Memory B cell (primary cell): ENCODE measurements around the gene OSBPL10.

ENCODE experiments used
- ATAC-seq: fragments of 150-1000 bp; cut with Tn5 transposase; 2 replicates; pipeline ENCODE4 v1.10.0; 2021; ENCODE audit warnings: low read depth, mild to moderate bottlenecking, moderate library complexity
- DNase-seq, 2 donors: peaks; one replicate each; pipeline ENCODE4 v3.0.0; 2022; ENCODE audit warnings: low spot score in 2 of 2
- H3K27ac Mint-ChIP-seq: one replicate; pipeline ENCODE4 v1.8.0; 2022; ENCODE audit warnings: mild to moderate bottlenecking, moderate library complexity, mixed read lengths
- H3K27me3 Mint-ChIP-seq: one replicate; pipeline ENCODE4 v1.8.0; 2022; ENCODE audit warnings: mixed read lengths
- H3K36me3 Mint-ChIP-seq: one replicate; pipeline ENCODE4 v1.8.0; 2022; ENCODE audit warnings: mild to moderate bottlenecking, mixed read lengths
- H3K4me1 Mint-ChIP-seq: one replicate; pipeline ENCODE4 v1.8.0; 2022; ENCODE audit warnings: mixed read lengths
- H3K4me3 Mint-ChIP-seq: one replicate; pipeline ENCODE4 v1.8.0; 2022; ENCODE audit warnings: mild to moderate bottlenecking, moderate library complexity, mixed read lengths
- H3K9me3 Mint-ChIP-seq: one replicate; pipeline ENCODE4 v1.8.0; 2022; ENCODE audit warnings: mixed read lengths

The OSBPL10 gene

GRCh38 chr3:31652296-31652695 is 328.8 kb downstream of the OSBPL10 start:
- DNase-seq = no peak
- ATAC-seq = no peak

DNA sequence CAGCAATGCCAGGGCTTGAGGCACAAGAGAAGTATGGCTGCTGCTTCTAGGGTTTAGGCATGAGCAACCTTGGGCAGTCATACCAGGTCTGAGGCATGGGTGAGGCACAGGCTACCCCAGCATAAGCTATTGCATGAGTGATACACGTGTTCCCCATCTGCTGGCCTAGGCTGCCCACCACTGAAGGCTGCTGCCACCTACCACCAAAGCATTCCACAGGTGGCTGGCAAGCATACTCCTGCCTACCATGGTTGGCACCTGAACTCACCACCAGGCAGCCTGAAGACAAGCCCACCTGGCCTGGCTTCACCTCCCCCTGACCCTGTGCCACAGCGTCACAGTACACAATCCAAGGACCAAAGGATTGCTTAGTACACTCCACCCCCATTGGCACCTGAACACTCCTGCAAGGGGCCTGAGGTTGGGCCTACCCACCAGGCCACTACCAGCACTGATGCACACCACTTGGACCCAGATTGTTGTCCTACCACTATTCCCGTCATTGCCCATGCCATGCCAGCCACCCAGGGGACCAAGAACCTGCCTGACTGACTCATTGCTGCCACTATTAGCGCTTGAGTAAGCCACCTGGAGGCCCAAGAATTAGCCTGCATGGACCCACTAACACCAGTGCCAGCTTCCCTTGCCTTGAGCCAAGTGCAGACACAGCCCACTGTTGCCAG is 332.6 kb downstream of the OSBPL10 start:
- H3K27ac Mint-ChIP-seq = peak overlapping the region; percentile 17
- H3K9me3 Mint-ChIP-seq = peaks cover 32% of the 10 kb centered on the region
- ATAC-seq (no peak), DNase-seq (no peak)
- H3K4me1 Mint-ChIP-seq = peaks cover 2% of the 10 kb centered on the region
- H3K4me3 Mint-ChIP-seq = no peak overlapping the region
- H3K36me3 Mint-ChIP-seq = peaks cover 60% of the 10 kb centered on the region
- H3K27me3 Mint-ChIP-seq = no peaks in the 10 kb centered on the region

More at GRCh38 chr3:31652296-31652695, 328.8 kb downstream of the OSBPL10 start:
- peak overlapping the region; percentile 31 for H3K27ac Mint-ChIP-seq
- H3K9me3 Mint-ChIP-seq = peaks cover 44% of the 10 kb centered on the region
- no peak overlapping the region for H3K4me3 Mint-ChIP-seq
- H3K36me3 Mint-ChIP-seq = peaks cover 86% of the 10 kb centered on the region
- peaks cover 2% of the 10 kb centered on the region for H3K4me1 Mint-ChIP-seq
- H3K27me3 Mint-ChIP-seq = no peaks in the 10 kb centered on the region

DNA sequence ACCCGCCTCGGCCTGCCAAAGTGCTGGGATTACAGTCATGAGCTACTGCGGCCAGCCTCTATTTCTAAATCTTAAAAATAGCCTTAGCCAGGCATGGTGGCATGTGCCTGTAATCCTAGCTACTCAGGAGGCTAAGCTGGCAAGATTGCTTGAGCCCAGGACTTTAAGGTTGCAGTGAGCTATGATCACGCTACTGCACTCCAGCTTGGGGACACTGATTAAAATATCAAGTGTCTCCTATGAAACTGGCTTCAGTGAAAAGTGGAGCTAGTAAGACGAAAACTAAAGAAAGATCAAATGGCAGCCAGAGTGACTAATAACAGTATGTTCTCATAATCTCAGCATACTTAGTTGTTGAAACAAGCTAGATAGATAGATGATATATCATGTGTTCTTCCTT is 335.8 kb downstream of the OSBPL10 start:
- Mint-ChIP-seq H3K36me3 (peaks cover 32% of the 10 kb centered on the region), H3K27me3 (no peaks in the 10 kb centered on the region), H3K27ac (peak overlapping the region; percentile 23), H3K4me3 (no peak overlapping the region), H3K9me3 (peaks cover 13% of the 10 kb centered on the region), H3K4me1 (peaks cover 2% of the 10 kb centered on the region)
- DNase-seq (no peak), ATAC-seq (no peak)

- Mint-ChIP-seq H3K36me3 (no peaks in the 10 kb centered on the region), H3K27ac (peak overlapping the region; percentile 14), H3K27me3 (no peaks in the 10 kb centered on the region), H3K4me3 (no peak overlapping the region), H3K9me3 (no peaks in the 10 kb centered on the region), H3K4me1 (peaks cover 2% of the 10 kb centered on the region)
- ATAC-seq (no peak), DNase-seq (no peak)
These were observed 341.2 kb downstream of the OSBPL10 start for GRCh38 chr3:31639828-31640227.

DNA sequence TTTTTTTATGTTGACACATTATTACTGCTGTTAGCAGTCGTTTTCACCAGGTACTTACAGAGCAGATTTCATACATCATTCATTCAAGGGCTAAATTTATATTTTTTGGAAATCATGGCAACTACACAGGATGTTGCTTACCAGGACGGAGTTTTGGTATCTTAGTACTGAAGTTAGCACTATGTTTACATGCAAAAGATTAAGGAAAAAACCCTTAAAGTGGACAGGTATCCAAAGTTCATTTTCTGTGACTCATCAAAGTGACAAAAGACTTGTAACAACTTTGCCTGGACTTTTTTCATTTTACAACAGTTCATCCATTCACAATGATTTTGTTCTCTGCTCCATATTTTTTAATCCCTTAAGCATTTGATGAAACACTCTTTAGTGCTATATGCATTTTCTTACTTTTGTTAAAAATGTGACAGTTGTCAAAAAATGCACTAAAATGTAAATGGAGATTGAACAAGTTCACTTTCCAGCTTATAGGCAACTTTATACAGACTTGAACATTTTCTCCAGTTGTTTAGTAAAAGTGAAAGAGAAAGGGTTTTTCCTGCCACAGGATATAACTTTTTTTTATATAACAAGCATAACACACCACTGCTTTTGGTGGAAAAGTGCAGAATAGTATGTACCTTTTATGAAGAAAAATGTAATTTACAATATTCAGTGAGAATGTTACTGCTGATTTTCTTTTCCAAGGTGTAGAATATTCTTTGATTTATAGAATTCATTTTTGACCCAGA is 344.2 kb downstream of the OSBPL10 start:
- Mint-ChIP-seq H3K27me3 (no peaks in the 10 kb centered on the region), H3K4me1 (peaks cover 2% of the 10 kb centered on the region), H3K4me3 (no peak overlapping the region), H3K9me3 (no peaks in the 10 kb centered on the region), H3K36me3 (peaks cover 9% of the 10 kb centered on the region), H3K27ac (peak overlapping the region; percentile 45)
- ATAC-seq (peak; percentile 34), DNase-seq (no peak)

DNA sequence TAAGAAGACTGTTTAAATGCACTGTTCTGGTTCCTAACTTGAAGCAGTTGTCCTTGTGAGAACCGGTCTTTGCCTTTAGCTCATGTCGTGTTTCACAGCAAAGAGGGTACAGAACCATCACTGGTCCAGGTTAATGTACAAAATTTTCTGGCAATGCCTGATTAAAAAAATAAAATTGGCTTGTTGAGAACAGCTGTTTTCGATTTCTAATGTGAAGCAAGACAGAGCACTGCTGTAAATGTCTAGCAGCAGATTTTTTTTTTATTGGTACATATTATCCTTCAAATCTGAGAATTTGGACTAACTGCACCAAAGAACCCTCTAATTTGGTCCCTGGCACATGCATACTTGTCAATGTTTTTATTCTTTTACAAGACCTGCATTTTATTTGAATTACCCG is 345.0 kb downstream of the OSBPL10 start:
- Mint-ChIP-seq H3K36me3 (peaks cover 9% of the 10 kb centered on the region), H3K27ac (peak overlapping the region; percentile 68), H3K4me1 (peaks cover 2% of the 10 kb centered on the region), H3K9me3 (no peaks in the 10 kb centered on the region), H3K4me3 (no peak overlapping the region), H3K27me3 (no peaks in the 10 kb centered on the region)
- ATAC-seq = no peak
- no peak for DNase-seq

DNA sequence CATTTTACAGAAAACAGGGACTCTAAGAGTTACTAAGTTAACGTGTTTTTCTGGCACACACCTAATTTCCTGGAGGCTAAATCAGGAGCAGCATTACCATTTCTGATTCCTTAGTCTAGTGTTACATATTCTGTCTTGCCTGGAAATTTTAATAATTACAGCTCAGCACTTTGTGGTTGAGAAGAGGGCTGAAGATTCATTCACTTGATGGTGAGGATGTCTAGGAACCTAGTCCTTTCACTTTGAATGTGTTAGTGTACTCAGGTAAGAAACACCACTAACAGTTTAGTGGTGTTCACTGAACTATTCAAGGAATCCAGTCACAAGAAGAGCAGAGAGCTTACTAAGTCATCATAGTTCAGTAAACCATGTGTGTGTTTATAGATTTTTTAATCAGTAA is 345.5 kb downstream of the OSBPL10 start:
- H3K36me3 Mint-ChIP-seq = peaks cover 13% of the 10 kb centered on the region
- no peak overlapping the region for H3K4me3 Mint-ChIP-seq
- H3K9me3 Mint-ChIP-seq = no peaks in the 10 kb centered on the region
- DNase-seq = no peak
- no peaks in the 10 kb centered on the region for H3K27me3 Mint-ChIP-seq
- no peak for ATAC-seq
- H3K27ac Mint-ChIP-seq = peak overlapping the region; percentile 68
- H3K4me1 Mint-ChIP-seq = peaks cover 2% of the 10 kb centered on the region

DNA sequence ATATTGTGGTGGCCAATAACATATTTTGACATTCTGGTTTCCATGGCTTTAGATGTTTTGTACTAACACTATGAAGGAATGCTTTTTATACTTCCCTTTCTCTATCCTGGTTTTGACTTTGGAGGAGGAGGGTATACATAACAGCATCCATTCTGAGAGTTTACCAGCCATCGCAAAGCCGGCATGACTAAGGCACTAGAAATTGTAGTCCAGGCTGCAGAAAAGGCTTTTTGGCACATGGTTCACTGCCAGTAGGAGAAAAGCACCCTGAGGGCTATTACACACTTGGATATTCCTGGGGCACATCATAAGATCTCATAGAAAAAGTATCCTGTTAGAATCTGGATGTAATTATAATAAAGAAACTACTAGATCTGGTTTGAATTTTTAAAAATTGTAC is 346.6 kb downstream of the OSBPL10 start:
- DNase-seq (no peak), ATAC-seq (no peak)
- Mint-ChIP-seq H3K27ac (no peak overlapping the region), H3K36me3 (peaks cover 17% of the 10 kb centered on the region), H3K9me3 (no peaks in the 10 kb centered on the region), H3K4me3 (no peak overlapping the region), H3K27me3 (no peaks in the 10 kb centered on the region), H3K4me1 (peaks cover 2% of the 10 kb centered on the region)

DNA sequence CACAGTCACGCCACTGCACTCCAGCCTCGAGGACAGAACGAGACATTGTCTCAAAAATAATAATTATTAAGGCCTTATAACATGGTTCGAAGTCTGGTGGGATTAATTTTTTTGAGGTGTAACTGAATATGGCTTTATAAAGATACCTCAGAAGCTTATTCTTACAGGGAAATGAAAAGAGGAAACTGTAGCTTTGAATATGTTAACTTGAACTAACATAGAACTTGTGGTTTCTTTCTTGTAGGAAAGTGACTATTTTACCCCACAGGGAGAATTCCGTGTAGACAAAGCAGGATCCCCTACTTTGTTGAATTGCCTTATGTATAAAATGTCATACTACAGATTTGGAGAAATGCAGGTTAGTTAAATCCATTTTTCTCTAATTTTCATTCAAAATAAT is 352.0 kb downstream of the OSBPL10 start:
- DNase-seq = no peak
- Mint-ChIP-seq H3K27ac (peak overlapping the region; percentile 50), H3K9me3 (no peaks in the 10 kb centered on the region), H3K27me3 (no peaks in the 10 kb centered on the region), H3K36me3 (peaks cover 29% of the 10 kb centered on the region), H3K4me1 (peaks cover 9% of the 10 kb centered on the region), H3K4me3 (no peak overlapping the region)
- ATAC-seq = peak; percentile 70

- no peak overlapping the region for H3K27ac Mint-ChIP-seq
- ATAC-seq = no peak
- no peak overlapping the region for H3K4me3 Mint-ChIP-seq
- H3K4me1 Mint-ChIP-seq = peaks cover 28% of the 10 kb centered on the region
- no peaks in the 10 kb centered on the region for H3K27me3 Mint-ChIP-seq
- no peaks in the 10 kb centered on the region for H3K9me3 Mint-ChIP-seq
- H3K36me3 Mint-ChIP-seq = peaks cover 27% of the 10 kb centered on the region
- DNase-seq = no peak
These were observed 355.7 kb downstream of the OSBPL10 start for GRCh38 chr3:31625358-31625757.

DNA sequence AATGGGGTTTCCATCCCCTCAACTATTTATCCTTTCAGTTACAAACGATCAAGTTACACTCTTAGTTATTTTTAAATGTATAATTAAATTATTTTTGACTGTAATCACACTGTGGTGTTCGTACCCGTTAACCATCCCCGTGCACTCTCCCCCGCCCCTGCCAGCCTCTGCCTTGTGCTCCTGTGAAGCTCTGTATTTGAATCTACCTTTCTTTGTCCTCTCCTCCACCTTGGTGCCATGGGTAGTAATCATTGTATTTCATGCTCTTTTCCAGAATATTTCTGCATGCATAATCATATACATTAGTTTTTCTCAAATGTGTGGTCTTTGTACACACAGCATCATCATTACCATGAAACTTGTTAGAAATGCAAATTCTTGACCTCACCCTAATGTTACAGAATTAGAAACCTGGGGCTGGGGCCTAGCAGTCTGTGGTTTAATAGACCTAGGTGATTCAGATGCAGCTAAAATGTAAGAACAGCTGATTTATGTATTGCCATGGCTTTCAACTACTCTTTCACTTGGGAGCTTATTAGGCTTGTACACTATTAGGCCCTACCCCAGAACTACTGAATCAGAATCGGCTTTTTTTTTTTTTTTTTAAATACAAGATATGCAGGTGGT is 356.9 kb downstream of the OSBPL10 start:
- H3K4me1 Mint-ChIP-seq = peaks cover 28% of the 10 kb centered on the region
- H3K9me3 Mint-ChIP-seq = no peaks in the 10 kb centered on the region
- H3K36me3 Mint-ChIP-seq = peaks cover 27% of the 10 kb centered on the region
- H3K27ac Mint-ChIP-seq = no peak overlapping the region
- DNase-seq (no peak), ATAC-seq (no peak)
- no peaks in the 10 kb centered on the region for H3K27me3 Mint-ChIP-seq
- H3K4me3 Mint-ChIP-seq = no peak overlapping the region

DNA sequence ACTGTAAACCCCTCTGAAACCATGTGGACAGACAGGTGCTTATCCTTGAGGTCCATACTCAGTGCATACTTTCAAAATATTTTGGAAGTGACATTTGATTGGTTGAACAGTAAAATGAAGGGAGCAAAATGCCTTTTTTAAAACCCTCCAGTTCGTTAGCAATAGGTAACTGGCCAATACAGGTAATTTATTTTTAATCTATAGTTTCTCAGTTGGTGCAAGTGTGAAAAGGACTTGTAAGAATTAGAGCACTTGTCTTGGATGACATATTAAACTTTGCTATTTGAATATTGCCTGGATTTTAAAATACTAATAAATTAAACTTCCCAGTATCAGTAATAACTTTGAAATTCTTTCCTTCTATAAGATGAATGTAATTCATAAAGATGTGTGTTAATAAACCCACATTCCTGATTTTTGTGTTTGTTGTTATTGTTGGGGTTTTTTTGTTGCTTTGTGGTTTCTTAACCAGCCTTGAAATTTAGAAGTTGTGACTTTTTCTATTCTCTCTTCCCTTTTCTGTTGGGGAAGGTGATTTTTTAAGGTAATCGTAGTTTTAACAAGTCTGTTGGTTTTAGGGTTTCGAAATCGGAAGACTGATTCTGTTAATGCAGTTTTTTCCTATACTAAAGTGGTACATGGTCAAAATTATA is 358.3 kb downstream of the OSBPL10 start:
- Mint-ChIP-seq H3K27ac (peak overlapping the region; percentile 6), H3K27me3 (no peaks in the 10 kb centered on the region), H3K36me3 (peaks cover 31% of the 10 kb centered on the region), H3K9me3 (no peaks in the 10 kb centered on the region), H3K4me3 (peak overlapping the region; percentile 28), H3K4me1 (peaks cover 21% of the 10 kb centered on the region)
- DNase-seq (peak in 1 of 2 donors; percentile 17), ATAC-seq (peak; percentile 80)

DNA sequence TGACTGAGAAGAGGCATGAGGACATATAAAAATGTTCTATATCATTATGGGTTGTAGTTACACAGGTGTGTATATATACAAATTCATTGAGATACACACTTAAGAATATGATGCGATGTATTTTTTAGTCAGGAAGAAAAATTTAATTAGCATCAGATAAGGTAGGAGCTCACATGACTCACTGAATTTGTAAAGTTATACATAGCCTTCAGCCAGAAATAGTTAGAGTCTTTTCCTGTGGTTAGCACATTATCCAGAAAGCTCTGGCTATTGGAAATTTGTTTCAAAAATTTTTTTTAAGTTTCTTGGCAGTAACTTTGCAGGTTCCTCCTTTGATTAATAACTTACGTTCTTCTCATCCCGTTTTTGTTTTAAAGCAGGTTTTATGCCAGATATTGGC is 359.7 kb downstream of the OSBPL10 start:
- Mint-ChIP-seq H3K4me1 (peaks cover 21% of the 10 kb centered on the region), H3K27ac (peak overlapping the region; percentile 63), H3K9me3 (no peaks in the 10 kb centered on the region), H3K36me3 (peaks cover 27% of the 10 kb centered on the region), H3K27me3 (no peaks in the 10 kb centered on the region), H3K4me3 (no peak overlapping the region)
- ATAC-seq (no peak), DNase-seq (no peak)

- peak overlapping the region; percentile 63 for H3K27ac Mint-ChIP-seq
These were observed 360.4 kb downstream of the OSBPL10 start for GRCh38 chr3:31620656-31621055.

More at GRCh38 chr3:31620656-31621055, 360.4 kb downstream of the OSBPL10 start:
- Mint-ChIP-seq H3K4me1 (peaks cover 21% of the 10 kb centered on the region), H3K4me3 (no peak overlapping the region), H3K36me3 (peaks cover 29% of the 10 kb centered on the region), H3K27me3 (no peaks in the 10 kb centered on the region), H3K9me3 (no peaks in the 10 kb centered on the region)
- DNase-seq = no peak
- no peak for ATAC-seq
